H1 (cell line): ENCODE data around the gene CFL2. TPM values are rescaled to one million over a fixed set of nuclear protein-coding genes. Genes with fewer than 3 reads are reported as not detected.

Experiments
- CTCF ChIA-PET: fragments of 300-600 bp; sonication (Branson Sonifier 250); formaldehyde crosslinking; loops from one replicate; lab custom pipeline; 2021; ENCODE audit not compliant: partially characterized antibody; lab: Charles Lee
- POLR2A ChIA-PET: fragments of 300-600 bp; sonication (Branson Sonifier 250); formaldehyde crosslinking; loops from one replicate; lab custom pipeline; 2021; ENCODE audit warnings: inconsistent platforms; ENCODE audit not compliant: partially characterized antibody; lab: Charles Lee
- DNase-seq, 2 experiments: peaks; one replicate each; pipeline versions ENCODE4 v3.0.0 to v3.0.0-alpha.2; 2010 to 2022; ENCODE audit warnings: low spot score in 2 of 2, low read depth in 1 of 2, mixed read lengths in 1 of 2
- FAIRE-seq: peaks from 2 replicates; lab custom pipeline; 2011; peaks lifted over from hg19 to GRCh38; lab: Jason Lieb, UNC
- H2AFZ ChIP-seq: 2 replicates; pipeline ENCODE4 v1.8.1; 2012; ENCODE audit warnings: low read length, inconsistent platforms
- H2AK5ac ChIP-seq: 2 replicates; pipeline ENCODE4 v1.6.1; 2013; ENCODE audit warnings: low read depth, low read length
- H2BK120ac ChIP-seq: replicated peaks from 2 replicates; pipeline ENCODE3; 2013; ENCODE audit warnings: low read depth, low read length, inconsistent platforms
- H2BK12ac ChIP-seq: 2 replicates; pipeline ENCODE4 v1.6.1; 2013; ENCODE audit warnings: low read depth, low read length
- H2BK15ac ChIP-seq: 2 replicates; pipeline ENCODE4 v1.6.1; 2013; ENCODE audit warnings: low read length
- H2BK20ac ChIP-seq: 2 replicates; pipeline ENCODE4 v1.6.1; 2013; ENCODE audit warnings: low read length
- H2BK5ac ChIP-seq: 2 replicates; pipeline ENCODE4 v1.6.1; 2013; ENCODE audit warnings: low read depth, low read length
- H3K14ac ChIP-seq: 2 replicates; pipeline ENCODE4 v1.6.1; 2013; ENCODE audit warnings: inconsistent platforms; ENCODE audit not compliant: insufficient read length
- H3K18ac ChIP-seq: 2 replicates; pipeline ENCODE4 v1.6.1; 2013; ENCODE audit warnings: low read length; ENCODE audit errors: extremely low read depth
- H3K23ac ChIP-seq: 2 replicates; pipeline ENCODE4 v1.6.1; 2013; ENCODE audit warnings: inconsistent platforms; ENCODE audit not compliant: insufficient read length
- H3K23me2 ChIP-seq: 2 replicates; pipeline ENCODE4 v1.6.1; 2013; ENCODE audit warnings: low read depth, low read length
- H3K27ac ChIP-seq: 2 replicates; pipeline ENCODE4 v1.6.1; 2011; ENCODE audit warnings: low read depth, low read length, inconsistent platforms
- H3K27me3 ChIP-seq, 4 experiments: replicated peaks in 1 of 4; 1 replicate in 1 of 4; 2 replicates in 3 of 4; pipeline versions ENCODE4 v1.6.1 to v1.8.1; 2011 to 2013; ENCODE audit warnings: low read length in 3 of 4, mild to moderate bottlenecking in 3 of 4, inconsistent platforms in 2 of 4, mixed read lengths in 2 of 4, moderate library complexity in 1 of 4; ENCODE audit not compliant: control insufficient read depth in 3 of 4, insufficient read depth in 3 of 4; ENCODE audit errors: extremely low read depth in 1 of 4
- H3K36me3 ChIP-seq, 4 experiments: 2 replicates each; pipeline versions ENCODE4 v1.6.1 to v1.8.1; 2011 to 2013; ENCODE audit warnings: mild to moderate bottlenecking in 4 of 4, low read length in 3 of 4, moderate library complexity in 2 of 4, control low read depth in 1 of 4, inconsistent platforms in 1 of 4; ENCODE audit not compliant: insufficient read depth in 4 of 4, control insufficient read depth in 2 of 4
- H3K4ac ChIP-seq: replicated peaks from 2 replicates; pipeline ENCODE3; 2013; ENCODE audit warnings: low read length, low read depth, mixed read lengths, inconsistent platforms; ENCODE audit not compliant: insufficient read length
- H3K4me1 ChIP-seq, 4 experiments: replicated peaks in 1 of 4; 1 replicate in 1 of 4; 2 replicates in 3 of 4; pipeline versions ENCODE4 v1.6.1 to v1.8.1; 2011 to 2013; ENCODE audit warnings: low read length in 3 of 4, inconsistent platforms in 2 of 4, mixed read lengths in 1 of 4; ENCODE audit not compliant: insufficient read depth in 4 of 4, control insufficient read depth in 3 of 4
- H3K4me2 ChIP-seq, 2 experiments: 2 replicates each; pipeline versions ENCODE4 v1.6.1 to v1.8.1; 2011 to 2013; ENCODE audit warnings: low read depth in 2 of 2, low read length in 2 of 2, control low read depth in 1 of 2, inconsistent platforms in 1 of 2, mild to moderate bottlenecking in 1 of 2; ENCODE audit not compliant: insufficient read depth in 1 of 2
- H3K4me3 ChIP-seq, 4 experiments: fragments of 200-600, 300-600 bp in 1 of 4; sonication (generic), shearing (Covaris generic), sonication (Bioruptor Twin) in 1 of 4; 2 replicates each; pipeline versions ENCODE4 v1.5.1 to v1.8.1; 2011 to 2016; ENCODE audit warnings: low read length in 4 of 4, low read depth in 3 of 4, control low read depth in 2 of 4, inconsistent platforms in 2 of 4, mild to moderate bottlenecking in 2 of 4, mixed read lengths in 1 of 4, moderate library complexity in 1 of 4; ENCODE audit not compliant: insufficient read depth in 2 of 4; ENCODE audit errors: extremely low read depth in 1 of 4
- H3K56ac ChIP-seq: replicated peaks from 2 replicates; pipeline ENCODE3; 2013; ENCODE audit warnings: low read depth, mild to moderate bottlenecking, mixed read lengths, low read length, inconsistent platforms; ENCODE audit not compliant: insufficient read length
- H3K79me1 ChIP-seq: 2 replicates; pipeline ENCODE4 v1.6.1; 2013; ENCODE audit warnings: low read depth, low read length, control low read depth
- H3K79me2 ChIP-seq, 2 experiments: 2 replicates each; pipeline versions ENCODE4 v1.6.1 to v1.8.1; 2012 to 2013; ENCODE audit warnings: low read length in 2 of 2, mild to moderate bottlenecking in 2 of 2, inconsistent platforms in 1 of 2; ENCODE audit not compliant: insufficient read depth in 2 of 2, control insufficient read depth in 1 of 2
- H3K9ac ChIP-seq, 4 experiments: replicated peaks in 1 of 4; 1 replicate in 1 of 4; 2 replicates in 3 of 4; pipeline versions ENCODE4 v1.6.1 to v1.8.1; 2011 to 2013; ENCODE audit warnings: low read depth in 3 of 4, low read length in 3 of 4, control low read depth in 2 of 4, mild to moderate bottlenecking in 2 of 4, moderate library complexity in 2 of 4, inconsistent platforms in 1 of 4; ENCODE audit errors: extremely low read depth in 1 of 4
- H3K9me3 ChIP-seq, 2 experiments: 2 replicates each; pipeline versions ENCODE4 v1.6.1 to v1.8.1; 2012 to 2013; ENCODE audit warnings: mild to moderate bottlenecking in 2 of 2, moderate library complexity in 2 of 2, control low read depth in 1 of 2, inconsistent platforms in 1 of 2, low read depth in 1 of 2, low read length in 1 of 2, mixed read lengths in 1 of 2; ENCODE audit not compliant: insufficient read depth in 2 of 2
- H4K20me1 ChIP-seq, 2 experiments: replicated peaks in 1 of 2; 2 replicates each; pipeline versions ENCODE3 to v1.8.1; 2011 to 2013; ENCODE audit warnings: inconsistent platforms in 2 of 2, low read length in 2 of 2, mild to moderate bottlenecking in 1 of 2; ENCODE audit not compliant: insufficient read depth in 2 of 2, control insufficient read depth in 1 of 2
- H4K5ac ChIP-seq: 2 replicates; pipeline ENCODE4 v1.6.1; 2013; ENCODE audit warnings: low read length, low read depth, mixed read lengths, inconsistent platforms; ENCODE audit not compliant: insufficient read length
- H4K8ac ChIP-seq: 2 replicates; pipeline ENCODE4 v1.8.0; 2013; ENCODE audit warnings: mild to moderate bottlenecking, moderate library complexity, low read length, inconsistent platforms; ENCODE audit not compliant: insufficient read depth; ENCODE audit errors: extremely low read depth
- H4K91ac ChIP-seq: replicated peaks from 2 replicates; pipeline ENCODE3; 2013; ENCODE audit warnings: low read length, mixed read lengths, inconsistent platforms; ENCODE audit not compliant: insufficient read length
- CBX5 ChIP-seq: fragments of 300-800, 300-1000 bp; sonication (generic); IDR thresholded peaks from 2 replicates; pipeline ENCODE4 v1.7.1; 2016; ENCODE audit warnings: antibody characterized with exemption, low read length, low read depth
- FOSL1 ChIP-seq: IDR thresholded peaks from 2 replicates; pipeline ENCODE4 v1.6.1; 2011; ENCODE audit warnings: mild to moderate bottlenecking, low read depth, low read length, moderate library complexity; ENCODE audit not compliant: insufficient read depth
- KDM5A ChIP-seq: fragments of 200-600 bp; IDR thresholded peaks from 2 replicates; pipeline ENCODE4 v1.7.1; 2012; ENCODE audit warnings: mild to moderate bottlenecking, low read length, inconsistent platforms, mixed read lengths
- MAFK ChIP-seq: IDR thresholded peaks from 2 replicates; pipeline ENCODE4 v1.6.1; 2012; ENCODE audit warnings: low read depth, mild to moderate bottlenecking, improper control_type of control experiment, low read length
- POLR2AphosphoS5 ChIP-seq: IDR thresholded peaks from 2 replicates; pipeline ENCODE4 v1.6.1; 2011; ENCODE audit warnings: low read depth, low read length
- RFX5 ChIP-seq: IDR thresholded peaks from 2 replicates; pipeline ENCODE4 v1.6.1; 2011; ENCODE audit warnings: low read depth, low read length, improper control_type of control experiment, borderline replicate concordance
- SP2 ChIP-seq: IDR thresholded peaks from 2 replicates; pipeline ENCODE4 v1.6.1; 2012; ENCODE audit warnings: mild to moderate bottlenecking, low read length, inconsistent platforms
- ZNF274 ChIP-seq: IDR thresholded peaks from 2 replicates; pipeline ENCODE4 v1.7.0; 2012; ENCODE audit warnings: low read length, borderline replicate concordance; ENCODE audit errors: extremely low read depth
- WGBS, 2 experiments: shearing (Covaris generic) in 1 of 2; methylation state at CpG; one replicate each; pipeline versions ENCODE4 v1.1.6 to v1.1.7; 2013 to 2015; ENCODE audit warnings: low lambda C conversion rate in 2 of 2, mixed read lengths in 2 of 2, inconsistent platforms in 1 of 2, low coverage in 1 of 2, missing lambda C conversion rate in 1 of 2; ENCODE audit not compliant: insufficient replicate concordance in 2 of 2, insufficient coverage in 1 of 2, insufficient read length in 1 of 2; ENCODE audit errors: extremely low coverage in 1 of 2, missing lambda C conversion rate in 1 of 2; 5-methylcytosine and 5-hydroxymethylcytosine counted together
- polyA plus RNA-seq, 7 experiments: library from polyadenylated mRNA; depleted of rRNA in 3 of 7; stranded (reverse) in 5 of 7; unstranded in 2 of 7; fragments of >200 nt in 5 of 7; fragments of 200-250 nt in 2 of 7; gene quantifications; 1 replicate in 5 of 7; 2 replicates in 1 of 7; 4 replicates in 1 of 7; pipeline versions ENCODE4 v1.2.1 to v1.2.3, GENCODE V29; 2011 to 2013; ENCODE audit warnings: missing spikeins in 2 of 7, mixed read lengths in 2 of 7
- total RNA-seq: library from RNA; stranded (reverse); fragmentation: NEBNext Ultra II Directional; extraction: Animal tissue kit (Norgen Biotek cat#: 25700); gene quantifications from 2 replicates; pipeline ENCODE4 v1.2.1, GENCODE V29; 2021
- TF ChIP-seq, protein P1 (sequence below): IDR thresholded peaks from 2 replicates; pipeline ENCODE4 v1.6.1; 2012; ENCODE audit warnings: low read length, inconsistent platforms
- TF ChIP-seq, protein P2 (sequence below): IDR thresholded peaks from 2 replicates; pipeline ENCODE4 v1.6.1; 2011; ENCODE audit warnings: low read length, improper control_type of control experiment
- TF ChIP-seq, protein P3 (sequence below): IDR thresholded peaks from 2 replicates; pipeline ENCODE4 v1.6.1; 2012; ENCODE audit warnings: inconsistent platforms

The CFL2 gene
- total and polyA plus RNA-seq, 2 of the 8 experiments (the other 6 are each of a cell fraction or from before 2014, with no cell fraction given) = 9.7 to 20.5 TPM

DNA sequence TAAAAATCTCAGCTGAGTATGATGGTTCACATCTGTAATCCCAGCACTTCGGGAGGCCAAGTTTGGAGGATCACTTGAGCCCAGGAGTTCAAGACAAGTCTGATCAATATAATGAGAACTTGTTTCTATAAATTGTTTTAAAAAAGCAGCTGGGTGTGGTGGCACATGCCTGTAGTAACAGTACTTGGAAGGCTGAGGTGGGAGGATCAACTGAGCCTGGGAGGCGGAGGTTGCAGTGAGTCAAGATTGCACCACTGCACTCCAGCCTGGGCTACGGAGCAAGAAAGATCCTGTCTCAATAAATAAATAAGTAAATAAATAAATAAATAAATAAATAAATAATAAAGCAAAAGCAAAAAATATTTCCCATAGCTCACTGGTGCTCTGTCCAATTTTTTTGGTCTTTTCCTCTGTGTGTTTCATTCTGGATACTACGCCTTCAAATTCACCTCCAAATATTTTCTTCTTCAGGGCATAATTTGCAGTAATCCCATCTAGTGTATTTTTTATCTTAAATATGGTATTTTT, 51.8 kb downstream of the CFL2 start:
- Histone ChIP-seq H4K8ac (no peak overlapping the region), H3K23me2 (no peaks in the 10 kb centered on the region), H3K27me3 (no peaks in the 10 kb centered on the region), H3K79me1 (no peaks in the 10 kb centered on the region), H3K4me2 (no peak overlapping the region), H2BK12ac (no peak overlapping the region), H3K4ac (no peak overlapping the region), H4K5ac (no peak overlapping the region), H3K4me3 (no peak overlapping the region), H2BK5ac (no peak overlapping the region), H3K9ac (no peak overlapping the region), H2BK15ac (no peak overlapping the region), H3K23ac (no peak overlapping the region), H3K14ac (no peak overlapping the region), H3K9me3 (no peaks in the 10 kb centered on the region), H3K56ac (no peak overlapping the region), H3K79me2 (no peaks in the 10 kb centered on the region), H3K18ac (no peak overlapping the region), H4K20me1 (no peaks in the 10 kb centered on the region), H3K27ac (no peak overlapping the region), H3K4me1 (no peaks in the 10 kb centered on the region), H2AFZ (no peak overlapping the region), H4K91ac (no peak overlapping the region), H2AK5ac (no peak overlapping the region), H3K36me3 (no peaks in the 10 kb centered on the region), H2BK20ac (no peak overlapping the region), H2BK120ac (no peak overlapping the region)
- CTCF ChIA-PET = no interaction called here
- no peak for DNase-seq
- no peak for FAIRE-seq
- POLR2A ChIA-PET = interaction anchor here (1.4 kb wide), 1 partner anchor 31 kb away, joined by 3 read pairs; no protein-coding TSS in a partner anchor
- WGBS, 2 experiments = 95% methylated on average over 4 of the region's 4 CpGs; no CpG with 5 or more reads in 1 of the 2 experiments
- TF ChIP-seq POLR2AphosphoS5 (no peak), RFX5 (no peak), CBX5 (no peak), FOSL1 (no peak), SP2 (no peak), KDM5A (no peak), MAFK (no peak), ZNF274 (no peak)
- TF ChIP-seq, protein P1, sequence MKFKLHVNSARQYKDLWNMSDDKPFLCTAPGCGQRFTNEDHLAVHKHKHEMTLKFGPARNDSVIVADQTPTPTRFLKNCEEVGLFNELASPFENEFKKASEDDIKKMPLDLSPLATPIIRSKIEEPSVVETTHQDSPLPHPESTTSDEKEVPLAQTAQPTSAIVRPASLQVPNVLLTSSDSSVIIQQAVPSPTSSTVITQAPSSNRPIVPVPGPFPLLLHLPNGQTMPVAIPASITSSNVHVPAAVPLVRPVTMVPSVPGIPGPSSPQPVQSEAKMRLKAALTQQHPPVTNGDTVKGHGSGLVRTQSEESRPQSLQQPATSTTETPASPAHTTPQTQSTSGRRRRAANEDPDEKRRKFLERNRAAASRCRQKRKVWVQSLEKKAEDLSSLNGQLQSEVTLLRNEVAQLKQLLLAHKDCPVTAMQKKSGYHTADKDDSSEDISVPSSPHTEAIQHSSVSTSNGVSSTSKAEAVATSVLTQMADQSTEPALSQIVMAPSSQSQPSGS = no peak
- TF ChIP-seq, protein P2, sequence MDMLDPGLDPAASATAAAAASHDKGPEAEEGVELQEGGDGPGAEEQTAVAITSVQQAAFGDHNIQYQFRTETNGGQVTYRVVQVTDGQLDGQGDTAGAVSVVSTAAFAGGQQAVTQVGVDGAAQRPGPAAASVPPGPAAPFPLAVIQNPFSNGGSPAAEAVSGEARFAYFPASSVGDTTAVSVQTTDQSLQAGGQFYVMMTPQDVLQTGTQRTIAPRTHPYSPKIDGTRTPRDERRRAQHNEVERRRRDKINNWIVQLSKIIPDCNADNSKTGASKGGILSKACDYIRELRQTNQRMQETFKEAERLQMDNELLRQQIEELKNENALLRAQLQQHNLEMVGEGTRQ = no peak
- TF ChIP-seq, protein P3, sequence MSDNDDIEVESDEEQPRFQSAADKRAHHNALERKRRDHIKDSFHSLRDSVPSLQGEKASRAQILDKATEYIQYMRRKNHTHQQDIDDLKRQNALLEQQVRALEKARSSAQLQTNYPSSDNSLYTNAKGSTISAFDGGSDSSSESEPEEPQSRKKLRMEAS = no peak
